Hepatocyte (in vitro differentiated cells): ENCODE results near the gene ARHGAP26. TPM values are rescaled to one million over a fixed set of nuclear protein-coding genes. Genes with fewer than 3 reads are reported as not detected.

Experiments
- DNase-seq: peaks from one replicate; pipeline ENCODE4 v3.0.0-alpha.2; 2016; ENCODE audit warnings: low spot score
- H2AFZ ChIP-seq: fragments of 200-600 bp; sonication (generic); 2 replicates; pipeline ENCODE4 v1.6.0; 2016; ENCODE audit warnings: antibody characterized with exemption, mild to moderate bottlenecking
- H3K27ac ChIP-seq: fragments of 200-600 bp; sonication (generic); 2 replicates; pipeline ENCODE4 v1.5.1; 2016; ENCODE audit warnings: mild to moderate bottlenecking
- H3K27me3 ChIP-seq: fragments of 200-600 bp; sonication (generic); 2 replicates; pipeline ENCODE4 v1.6.1; 2016
- H3K36me3 ChIP-seq: fragments of 200-600 bp; sonication (generic); replicated peaks from 2 replicates; pipeline ENCODE4 v1.5.1; 2016; ENCODE audit warnings: low read depth; ENCODE audit not compliant: insufficient read depth
- H3K4me1 ChIP-seq: fragments of 200-600 bp; sonication (generic); 2 replicates; pipeline ENCODE4 v1.5.1; 2016; ENCODE audit warnings: mild to moderate bottlenecking, moderate library complexity; ENCODE audit not compliant: insufficient read depth
- H3K4me2 ChIP-seq: fragments of 200-600 bp; sonication (generic); 2 replicates; pipeline ENCODE4 v1.6.0; 2016
- H3K4me3 ChIP-seq: fragments of 200-600 bp; sonication (generic); 2 replicates; pipeline ENCODE4 v1.5.1; 2016; ENCODE audit warnings: mild to moderate bottlenecking
- H3K79me2 ChIP-seq: fragments of 200-600 bp; sonication (generic); 2 replicates; pipeline ENCODE4 v1.6.0; 2017; ENCODE audit warnings: mild to moderate bottlenecking
- H3K9me2 ChIP-seq: fragments of 200-600 bp; sonication (generic); replicated peaks from 2 replicates; pipeline ENCODE4 v1.6.0; 2017; ENCODE audit warnings: mild to moderate bottlenecking; ENCODE audit not compliant: insufficient read depth
- H3K9me3 ChIP-seq: fragments of 200-600 bp; sonication (generic); 2 replicates; pipeline ENCODE4 v1.5.1; 2016; ENCODE audit warnings: low read depth, mild to moderate bottlenecking
- H4K20me1 ChIP-seq: fragments of 200-600 bp; sonication (generic); 2 replicates; pipeline ENCODE4 v1.6.0; 2016; ENCODE audit warnings: mild to moderate bottlenecking; ENCODE audit not compliant: insufficient read depth, poor library complexity, severe bottlenecking
- CTCF ChIP-seq: fragments of 200-600 bp; sonication (generic); IDR thresholded peaks from 2 replicates; pipeline ENCODE4 v1.5.1; 2016; ENCODE audit warnings: antibody characterized with exemption, mild to moderate bottlenecking; ENCODE audit not compliant: poor library complexity
- EZH2 ChIP-seq: fragments of 200-600 bp; sonication (generic); IDR thresholded peaks from 2 replicates; pipeline ENCODE4 v1.6.1; 2016; ENCODE audit warnings: antibody characterized with exemption, mild to moderate bottlenecking, borderline replicate concordance
- EZH2phosphoT487 ChIP-seq: fragments of 200-600 bp; sonication (generic); IDR thresholded peaks from one replicate; pipeline ENCODE4 v1.6.1; 2018; ENCODE audit warnings: antibody characterized with exemption, mild to moderate bottlenecking, low read depth, moderate library complexity; ENCODE audit not compliant: unreplicated experiment, severe bottlenecking
- WGBS: methylation state at CpG from one replicate; pipeline ENCODE4 v1.1.6; 2016; ENCODE audit warnings: low lambda C conversion rate; ENCODE audit errors: missing lambda C conversion rate; 5-methylcytosine and 5-hydroxymethylcytosine counted together
- polyA plus RNA-seq: library from polyadenylated mRNA; unstranded; fragments of >200 nt; fragmentation: Nextera tagmentation; extraction: Ambion mirVana; gene quantifications from 2 replicates; pipeline ENCODE4 v1.2.1, GENCODE V29; 2016
- total RNA-seq: library from RNA; depleted of rRNA; stranded (reverse); fragments of >200 nt; gene quantifications from 2 replicates; pipeline ENCODE4 v1.2.3, GENCODE V29; 2014

ARHGAP26 gene
- total and polyA plus RNA-seq, 2 experiments from 2014 or later: 16.5 to 19.8 TPM

DNA sequence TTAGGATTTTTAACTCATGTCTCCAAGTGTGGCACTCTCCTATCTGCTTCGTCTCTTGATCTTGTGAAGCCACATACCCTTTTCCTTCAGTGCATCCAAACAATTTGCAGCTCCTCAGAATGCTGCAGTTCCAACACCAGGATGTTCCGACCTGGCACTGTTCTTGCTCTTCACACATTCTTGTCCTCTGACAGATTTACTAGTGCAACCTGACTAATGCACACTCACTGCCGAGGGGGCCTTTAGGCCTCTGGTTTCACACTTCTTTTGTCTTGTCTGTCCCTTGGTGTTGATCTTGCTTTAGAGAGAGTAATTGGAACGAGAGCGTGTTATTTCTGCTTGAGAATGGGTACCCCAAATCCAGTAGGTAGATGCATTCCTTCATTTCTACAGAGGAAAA is 15.0 kb downstream of the ARHGAP26 start:
- Histone ChIP-seq H3K9me3 (no peaks in the 10 kb centered on the region), H3K27me3 (no peaks in the 10 kb centered on the region), H3K27ac (no peak overlapping the region), H3K4me1 (peaks cover 5% of the 10 kb centered on the region), H3K79me2 (peaks cover 54% of the 10 kb centered on the region), H4K20me1 (no peaks in the 10 kb centered on the region), H2AFZ (no peak overlapping the region), H3K36me3 (no peaks in the 10 kb centered on the region), H3K9me2 (no peaks in the 10 kb centered on the region), H3K4me3 (no peak overlapping the region), H3K4me2 (no peak overlapping the region)
- 76% methylated on average over 5 of the region's 5 CpGs for WGBS
- TF ChIP-seq CTCF: no peak
- no peak for DNase-seq

GRCh38 chr5:142789206-142789605 is 19.0 kb downstream of the ARHGAP26 start:
- Histone ChIP-seq H3K9me2 (no peaks in the 10 kb centered on the region), H3K27ac (no peak overlapping the region), H3K27me3 (no peaks in the 10 kb centered on the region), H3K4me2 (no peak overlapping the region), H4K20me1 (no peaks in the 10 kb centered on the region), H3K4me3 (no peak overlapping the region), H3K36me3 (no peaks in the 10 kb centered on the region), H3K4me1 (no peaks in the 10 kb centered on the region), H3K79me2 (peaks cover 55% of the 10 kb centered on the region), H3K9me3 (no peaks in the 10 kb centered on the region), H2AFZ (no peak overlapping the region)
- DNase-seq: no peak
- no peak for TF ChIP-seq EZH2
- no peak for TF ChIP-seq CTCF
- TF ChIP-seq EZH2phosphoT487: no peak
- WGBS: 95% methylated on average over 1 of the region's 1 CpG

- TF ChIP-seq EZH2phosphoT487 (no peak), CTCF (no peak), EZH2 (no peak)
- WGBS: 90% methylated on average over 7 of the region's 7 CpGs
- H4K20me1 ChIP-seq: no peaks in the 10 kb centered on the region
Observed at GRCh38 chr5:142792012-142792864, 22.1 kb downstream of the ARHGAP26 start.

More at GRCh38 chr5:142792012-142792864, 22.1 kb downstream of the ARHGAP26 start:
- Histone ChIP-seq H3K9me3 (no peaks in the 10 kb centered on the region), H3K27me3 (no peaks in the 10 kb centered on the region), H3K4me1 (peaks cover 11% of the 10 kb centered on the region), H3K36me3 (no peaks in the 10 kb centered on the region), H3K79me2 (peaks cover 33% of the 10 kb centered on the region), H2AFZ (no peak overlapping the region), H3K4me3 (no peak overlapping the region), H3K9me2 (no peaks in the 10 kb centered on the region), H3K4me2 (no peak overlapping the region), H3K27ac (no peak overlapping the region)
- no peak for DNase-seq
